HG02870 (cell line): Measurements from ENCODE around the gene MCOLN2.
"Not testable (repeated sequence)": the region's sequence is repeated elsewhere in the genome, so short reads cannot be mapped to it uniquely, and the experiment has no call there.

Source experiments
- ATAC-seq: cut with Tn5 transposase; IDR thresholded peaks from one replicate; pipeline ENCODE4 v1.9.1; 2021; ENCODE audit warnings: mild to moderate bottlenecking, moderate library complexity; ENCODE audit not compliant: unreplicated experiment

Gene MCOLN2

DNA sequence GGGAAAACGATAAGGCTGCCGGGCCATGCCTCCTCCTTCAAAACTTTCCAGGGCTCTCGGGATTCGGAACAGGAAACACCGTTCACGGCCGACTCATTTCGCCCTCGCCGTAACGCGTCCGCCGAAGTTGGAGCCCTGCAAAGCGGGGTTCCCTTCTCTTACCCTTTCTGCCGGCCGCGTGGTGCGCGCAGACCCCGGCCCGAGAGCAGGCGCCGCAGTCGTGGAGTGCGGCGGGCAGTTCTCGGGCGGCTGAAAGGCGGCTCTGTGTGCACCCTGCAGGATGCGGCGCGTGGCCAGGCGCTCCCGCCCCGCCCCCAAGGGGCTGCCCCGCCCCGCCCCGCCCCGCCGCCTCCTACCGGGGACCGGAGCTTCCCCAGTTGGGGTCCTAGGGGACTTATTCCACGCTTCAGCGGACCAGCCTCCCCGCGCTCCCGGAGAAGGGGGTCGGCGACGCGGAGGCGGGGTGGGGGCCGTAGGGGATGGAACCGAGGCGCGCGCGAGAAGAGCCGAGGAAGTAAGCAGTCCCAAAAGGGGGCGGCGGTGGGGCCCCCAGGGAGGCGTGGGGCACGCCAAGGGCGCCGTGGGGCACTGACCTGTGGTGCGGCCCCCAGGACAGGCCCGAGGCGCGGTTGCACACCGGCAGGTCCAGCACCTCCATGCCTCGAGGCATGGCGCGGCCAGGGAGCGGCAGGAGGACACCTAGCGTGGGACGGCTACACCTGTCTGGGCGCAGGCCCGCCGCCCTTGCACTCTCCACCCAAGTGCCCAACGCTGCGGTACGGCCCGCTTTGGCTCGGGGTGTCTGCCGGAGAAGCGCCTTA lies at the start of gene MCOLN2:
Gene MCOLN2, minus strand, starts transcription at position 268 of the 821 bp plus-strand sequence. Its CDS starts 241 bp downstream, at position 27.
- peak; percentile 38 for ATAC-seq

DNA sequence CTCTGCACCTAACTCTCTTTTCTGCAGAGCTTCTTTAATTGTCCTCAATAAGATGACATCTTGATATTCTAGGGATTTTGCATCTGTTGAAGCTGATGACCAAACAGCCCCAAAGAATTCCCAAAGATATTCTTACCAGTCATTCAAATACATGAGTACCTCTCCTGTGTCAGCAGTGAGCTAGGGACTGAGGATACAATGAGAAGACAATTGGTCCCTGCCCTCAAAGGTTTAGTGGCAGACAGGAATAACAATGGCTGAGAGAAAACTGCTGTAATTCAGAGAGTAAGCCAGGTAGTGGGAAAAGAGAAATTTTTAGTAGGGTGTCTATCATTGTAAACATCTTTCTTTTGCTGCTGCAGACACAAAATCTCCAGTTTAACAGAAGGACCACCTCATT lies 45.5 kb upstream of the MCOLN2 start:
- ATAC-seq = no peak

DNA sequence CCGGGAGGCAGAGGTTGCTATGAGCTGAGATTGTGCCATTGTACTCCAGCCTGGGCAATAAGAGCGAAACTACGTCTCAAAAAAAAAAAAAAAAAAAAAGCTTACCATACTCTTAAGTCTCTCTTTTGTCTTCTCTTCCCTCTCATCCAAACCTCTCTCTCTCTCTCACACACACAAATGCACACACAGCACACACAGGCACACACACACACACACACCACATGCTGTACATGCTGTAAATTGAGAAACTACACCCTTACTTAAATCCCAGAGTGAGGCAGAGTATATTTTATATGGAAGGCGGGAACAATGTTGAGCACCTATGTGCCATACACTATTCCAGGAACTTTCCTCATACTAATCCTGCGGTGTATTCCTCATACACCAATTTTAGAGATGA lies 44.9 kb upstream of the MCOLN2 start:
- ATAC-seq = no peak

DNA sequence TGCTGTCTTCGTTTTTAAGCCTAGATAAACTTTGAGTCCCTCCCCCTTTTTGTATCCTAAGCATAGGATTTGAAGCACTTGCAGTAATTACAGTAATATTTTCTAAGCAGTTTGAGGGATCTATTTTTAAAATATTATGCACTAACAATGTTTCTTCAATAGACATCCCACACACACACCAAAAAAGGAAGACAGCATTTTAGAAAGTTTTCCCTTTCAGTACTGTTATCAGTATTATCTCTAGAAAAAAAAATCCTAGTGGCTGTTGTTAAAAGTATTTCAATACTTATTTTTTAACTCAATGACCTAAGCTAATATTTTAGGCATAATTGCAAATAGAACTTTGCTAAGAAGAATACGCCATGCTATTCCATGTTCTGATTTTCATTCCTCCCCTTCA lies 36.3 kb upstream of the MCOLN2 start:
- peak; percentile 59 for ATAC-seq

DNA sequence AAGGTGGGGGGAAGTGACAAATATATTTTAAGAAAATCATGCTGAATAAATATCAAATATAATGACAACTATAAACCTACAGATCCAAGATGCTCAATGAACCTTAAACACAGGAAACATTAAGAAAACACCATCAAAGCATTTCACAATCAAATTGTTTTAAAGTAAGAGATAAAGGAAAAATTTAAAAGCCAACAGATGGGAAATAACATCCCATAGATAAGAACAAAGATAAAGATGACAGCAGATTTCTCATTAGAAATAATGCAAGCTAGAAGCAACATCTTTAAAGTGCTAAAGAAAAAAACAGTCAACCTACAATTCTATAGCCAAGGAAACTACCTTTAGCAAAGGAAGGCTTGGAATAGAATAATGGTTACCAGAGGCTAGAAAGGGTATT lies 33.6 kb upstream of the MCOLN2 start:
- ATAC-seq = no peak

DNA sequence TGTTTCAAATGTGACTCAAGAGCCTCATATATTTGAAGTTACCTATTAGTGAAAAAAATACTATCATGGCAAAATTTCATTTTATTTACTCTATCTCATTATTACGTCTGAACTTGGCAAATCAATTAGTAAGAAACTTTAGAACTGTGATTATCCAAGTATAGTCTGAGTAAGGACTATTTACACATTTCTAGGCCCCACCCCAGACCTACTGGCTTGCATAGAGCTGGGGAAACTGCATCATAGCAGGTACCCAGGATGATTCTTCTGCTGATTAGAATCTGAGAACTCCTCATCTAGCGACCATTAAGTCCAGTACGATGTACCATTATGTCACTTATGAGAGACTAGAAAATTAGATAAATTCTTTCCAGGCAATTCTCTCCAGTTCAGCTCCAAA lies 31.2 kb upstream of the MCOLN2 start:
- ATAC-seq = no peak

DNA sequence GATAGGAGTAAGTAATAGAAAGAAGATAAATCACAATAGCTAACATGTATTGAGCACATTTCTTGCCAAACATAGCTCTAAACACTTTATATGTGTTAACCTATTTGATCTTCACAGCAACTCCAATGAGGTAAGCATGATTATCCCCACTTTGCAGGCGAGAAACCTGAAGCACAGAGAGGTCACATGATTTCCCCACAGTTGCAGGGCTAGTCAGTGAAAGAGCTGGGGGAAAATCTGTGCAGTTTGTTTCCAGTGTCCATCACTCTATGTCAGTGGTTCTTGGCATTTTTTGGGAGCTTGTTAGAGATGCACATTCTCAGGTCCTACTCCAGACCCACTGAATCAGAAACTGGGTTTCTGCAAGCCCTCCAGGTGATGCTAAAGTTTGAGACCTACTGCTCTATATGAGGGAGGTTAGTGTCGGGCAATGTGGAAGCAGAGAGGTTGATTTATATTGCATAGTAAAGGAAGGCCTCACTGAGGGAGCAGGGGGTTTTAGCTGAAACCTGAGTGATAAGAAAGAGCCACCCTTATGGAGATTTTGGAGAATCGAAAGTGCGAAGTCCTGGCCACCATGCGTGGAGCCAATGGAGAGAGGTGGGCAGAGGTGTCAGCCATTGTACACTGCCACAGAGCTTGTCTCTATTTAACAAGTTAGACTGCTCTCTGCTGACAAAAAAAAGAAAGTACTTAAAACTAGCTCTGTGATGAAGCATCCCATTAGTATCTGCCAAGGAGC lies 30.5 kb upstream of the MCOLN2 start:
- peak; percentile 66 for ATAC-seq

DNA sequence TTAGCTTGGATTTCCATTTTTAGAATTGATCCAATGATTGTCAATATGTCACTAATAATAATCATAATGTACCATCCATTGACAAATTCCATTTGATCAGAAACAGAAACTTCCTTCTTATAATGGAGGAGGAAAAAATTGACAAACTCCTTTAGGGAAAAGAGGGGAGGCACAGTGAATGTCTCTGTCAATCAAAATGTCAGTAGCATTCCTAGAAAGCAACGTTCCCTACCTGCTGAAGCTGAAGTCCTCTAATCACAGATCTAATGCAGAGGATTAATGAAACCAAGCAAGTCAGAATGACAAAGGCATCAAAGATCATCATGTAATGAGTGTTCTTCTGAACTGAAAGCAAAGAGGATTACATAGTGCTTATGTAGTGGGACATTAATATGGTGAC lies 29.0 kb upstream of the MCOLN2 start:
- ATAC-seq = no peak

DNA sequence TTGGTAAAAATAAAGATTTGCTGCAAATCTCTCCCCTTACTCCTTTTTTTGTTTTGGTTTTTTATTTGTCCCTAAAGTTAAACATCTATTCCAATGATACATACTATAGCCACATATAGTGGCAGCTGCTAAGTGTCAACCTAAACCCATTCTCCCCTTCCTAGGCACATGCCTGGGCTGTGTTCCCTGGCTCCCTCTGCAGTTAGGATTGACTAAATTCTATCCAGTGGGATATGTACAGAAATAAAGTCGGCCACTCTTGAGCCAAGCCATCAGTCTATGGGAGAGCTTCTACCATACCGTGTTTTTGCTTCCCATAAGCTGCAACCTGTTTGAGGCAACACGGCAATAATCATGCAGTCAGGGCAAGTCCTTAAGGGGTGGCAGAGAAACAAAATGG lies 27.8 kb upstream of the MCOLN2 start:
- no peak for ATAC-seq

DNA sequence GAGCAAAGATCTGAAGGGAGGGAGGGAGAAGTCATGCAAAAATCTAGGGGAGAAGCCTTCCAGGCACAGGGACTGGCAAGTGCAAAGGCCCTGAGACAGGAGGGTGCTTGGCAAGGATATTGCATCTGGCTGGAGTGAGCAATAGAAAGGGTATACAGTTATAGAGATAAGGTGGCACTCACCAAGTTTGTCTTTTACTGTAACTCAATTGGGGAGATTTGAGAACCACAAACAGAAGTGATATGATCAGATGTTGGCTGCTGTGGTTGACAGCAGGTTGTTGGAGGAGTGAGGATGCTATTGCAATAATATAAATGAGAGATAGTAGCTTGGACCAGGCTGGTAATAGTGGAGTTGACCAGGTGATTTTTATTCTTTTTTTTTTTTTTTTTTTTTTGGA lies 25.8 kb upstream of the MCOLN2 start:
- ATAC-seq = no peak

DNA sequence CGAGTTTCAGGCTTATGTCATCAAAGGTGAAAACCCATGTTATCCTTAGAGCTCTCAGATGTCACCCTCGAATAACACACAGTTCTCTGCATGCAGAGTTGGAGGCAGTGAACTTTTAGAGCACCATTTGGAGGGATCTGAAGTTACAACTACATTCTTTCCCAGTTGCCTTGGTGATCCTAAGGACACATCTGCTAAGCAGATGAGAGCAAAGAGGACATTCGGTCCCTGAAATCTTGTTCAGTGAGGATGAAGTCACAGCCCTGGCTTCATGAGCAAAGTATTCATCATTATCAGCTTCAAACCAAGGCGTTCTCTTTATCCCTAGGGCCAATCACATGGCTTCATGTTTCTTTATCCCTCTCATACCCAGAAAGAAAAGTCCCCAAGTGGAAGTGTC lies 23.1 kb upstream of the MCOLN2 start:
- ATAC-seq = no peak

DNA sequence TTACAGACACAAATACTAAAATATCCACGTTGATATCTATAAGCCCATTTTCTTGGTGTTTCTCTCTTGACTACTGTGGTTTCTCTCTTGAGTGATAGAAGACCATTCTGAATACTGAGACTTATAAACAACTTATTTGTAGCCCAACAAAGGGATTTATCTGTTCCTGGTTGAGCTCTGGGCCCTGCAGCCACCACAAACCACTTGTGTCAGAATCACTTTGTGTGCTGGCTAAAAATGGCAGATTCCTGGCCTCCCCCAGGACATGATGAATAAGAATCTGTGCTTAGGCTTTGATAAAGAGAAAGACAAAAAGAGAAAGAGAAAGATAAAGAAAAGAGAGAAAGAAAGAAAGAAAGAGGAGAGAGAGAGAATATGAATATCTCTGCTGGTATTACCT lies 18.9 kb upstream of the MCOLN2 start:
- no peak for ATAC-seq

DNA sequence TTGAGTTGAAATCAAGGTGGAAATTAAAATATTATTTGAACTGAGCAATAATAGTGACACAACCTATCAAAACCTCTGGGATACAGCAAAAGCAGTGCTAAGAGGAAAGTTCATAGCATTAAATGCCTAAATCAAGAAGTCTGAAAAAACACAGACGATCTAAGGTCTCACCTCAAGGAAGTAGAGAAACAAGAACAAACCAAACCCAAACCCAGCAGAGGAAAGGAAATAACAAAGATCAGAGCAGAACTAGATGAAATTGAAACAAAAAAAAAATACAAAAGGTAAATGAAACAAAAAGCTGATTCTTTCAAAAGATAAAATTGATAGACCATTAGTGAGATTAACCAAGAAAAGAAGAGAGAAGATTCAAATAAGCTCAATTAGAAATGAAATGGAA lies 8.7 kb upstream of the MCOLN2 start:
- not testable (repeated sequence) for ATAC-seq

DNA sequence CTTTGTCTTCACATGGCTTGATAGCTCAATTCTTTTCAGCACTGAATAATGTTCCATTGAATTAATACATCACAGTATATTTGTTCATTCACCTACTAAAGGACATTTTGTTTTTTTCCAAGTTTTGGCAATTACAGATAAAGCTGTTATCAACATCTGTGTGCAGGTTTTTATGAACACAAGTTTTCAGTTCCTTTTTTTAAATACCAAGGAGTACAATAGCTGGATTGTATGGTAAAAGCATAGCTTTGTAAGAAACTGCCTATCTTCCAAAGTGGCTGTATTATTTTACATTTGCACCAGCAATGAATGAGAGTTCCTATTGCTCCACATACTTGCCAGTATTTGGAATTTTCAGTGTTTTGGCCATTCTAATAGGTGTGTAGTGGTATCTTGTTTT lies 4.8 kb upstream of the MCOLN2 start:
- ATAC-seq = no peak

DNA sequence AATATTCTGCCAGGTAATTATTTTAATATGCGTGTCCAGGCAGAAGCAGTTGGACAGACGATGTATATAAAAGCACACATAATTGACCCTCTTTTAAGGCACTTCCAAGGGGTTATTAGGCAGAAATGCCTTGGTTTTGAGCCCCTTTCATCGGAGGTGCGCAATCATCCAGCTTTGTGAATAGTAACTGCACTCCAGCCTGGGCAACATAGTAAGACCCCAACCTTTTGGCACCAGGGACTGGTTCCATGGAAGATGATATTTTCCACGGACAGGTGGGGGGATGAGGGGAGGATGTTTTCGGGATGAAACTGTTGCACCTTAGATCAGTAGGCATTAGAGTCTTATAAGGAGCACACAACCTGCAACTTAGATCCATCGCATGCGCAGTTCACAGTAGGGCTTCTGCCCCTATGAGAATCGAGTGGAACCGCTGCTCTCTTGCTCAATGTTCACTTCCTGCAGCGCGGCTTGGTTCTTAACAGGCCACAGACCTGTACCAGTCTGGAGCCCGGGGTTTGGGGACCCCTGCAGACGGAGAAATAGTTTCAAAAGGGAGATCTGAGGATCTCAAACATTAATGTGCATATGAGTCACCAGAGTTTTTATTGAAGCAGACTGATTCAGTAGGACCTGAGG lies 1.8 kb upstream of the MCOLN2 start:
- no peak for ATAC-seq

DNA sequence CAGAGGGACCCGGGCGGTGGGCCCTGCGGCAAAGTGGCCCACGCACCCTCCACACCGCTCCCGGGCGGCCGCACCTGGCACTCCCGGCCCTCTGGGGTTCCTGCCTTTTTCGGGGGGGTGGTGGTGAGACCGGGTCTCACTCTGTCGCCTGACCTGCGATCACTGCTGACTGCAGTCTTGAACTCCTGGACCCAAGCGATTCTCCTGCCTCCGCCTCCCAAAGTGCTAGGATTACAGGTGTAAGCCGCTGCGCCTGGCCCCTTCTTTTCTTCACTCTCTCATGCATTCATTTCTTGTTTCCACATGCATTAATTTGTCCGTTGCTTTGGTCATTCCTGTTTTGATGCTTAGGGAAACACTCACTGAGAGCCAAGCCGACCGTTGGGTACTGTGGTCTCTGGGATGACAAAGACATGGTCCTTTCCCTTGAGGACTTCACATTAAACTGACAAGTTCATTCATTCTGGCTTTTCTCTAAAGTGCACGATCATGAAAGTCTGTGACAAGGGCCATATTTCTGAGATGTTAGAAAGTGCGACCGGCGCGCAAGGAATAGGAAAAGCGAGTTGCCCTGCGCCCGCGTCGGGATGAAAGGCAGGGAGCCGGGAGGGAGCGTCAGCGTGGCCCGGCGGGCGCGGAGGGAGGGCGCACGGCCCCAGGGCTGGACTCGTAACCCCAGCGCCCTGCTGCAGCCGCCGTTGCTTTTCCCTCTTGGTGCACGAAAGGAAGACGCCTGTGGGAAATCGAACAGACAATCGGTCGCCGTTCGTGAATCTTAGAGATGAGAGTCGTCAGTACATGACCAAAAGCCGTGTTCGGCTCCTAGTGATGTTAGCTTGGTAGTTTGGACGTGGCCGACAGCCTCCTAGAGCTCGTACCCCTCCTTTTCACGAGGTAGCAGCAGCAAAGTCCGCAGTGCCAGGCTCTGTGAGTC lies 1.0 kb upstream of the MCOLN2 start:
- no peak for ATAC-seq

DNA sequence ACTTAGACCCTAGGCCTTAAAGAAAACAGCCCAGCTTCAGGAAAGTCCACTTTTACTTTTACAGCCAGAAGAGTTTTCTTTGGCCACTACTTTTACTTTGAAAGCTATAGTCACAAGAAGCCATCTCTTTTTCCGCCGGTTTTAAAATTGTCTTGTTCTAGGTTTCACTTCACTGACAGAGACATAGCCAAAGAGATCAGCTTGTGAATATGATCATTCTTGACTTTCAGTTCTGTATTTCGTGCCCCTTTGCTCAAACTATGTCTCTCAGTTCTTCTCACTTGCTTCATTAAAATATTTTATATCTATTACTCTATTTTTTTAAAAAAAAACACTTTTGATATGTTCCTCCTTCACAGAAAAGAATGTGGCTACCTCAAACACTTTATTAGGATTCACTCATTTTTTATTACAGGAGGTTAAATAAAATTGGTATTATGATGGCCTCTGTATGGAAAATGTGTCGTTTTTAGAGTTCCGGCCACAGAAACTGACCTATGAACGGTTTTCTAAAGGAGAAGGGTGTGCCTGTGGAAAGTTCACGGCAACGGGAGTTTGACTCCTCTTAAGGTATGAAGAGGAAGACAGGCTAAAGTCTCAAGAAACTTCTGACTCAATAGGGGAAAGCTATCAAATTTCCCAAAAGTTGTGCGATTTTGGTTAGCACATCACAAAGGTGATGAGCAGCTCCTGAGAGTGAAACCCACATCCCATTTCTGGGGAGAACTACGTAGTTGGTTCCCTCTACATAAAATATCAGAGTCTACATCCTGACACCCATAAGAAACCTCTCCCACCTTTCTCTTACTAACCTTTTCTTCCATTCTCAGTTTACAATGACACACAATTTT lies 1.2 kb downstream of the MCOLN2 start:
- peak; percentile 42 for ATAC-seq

DNA sequence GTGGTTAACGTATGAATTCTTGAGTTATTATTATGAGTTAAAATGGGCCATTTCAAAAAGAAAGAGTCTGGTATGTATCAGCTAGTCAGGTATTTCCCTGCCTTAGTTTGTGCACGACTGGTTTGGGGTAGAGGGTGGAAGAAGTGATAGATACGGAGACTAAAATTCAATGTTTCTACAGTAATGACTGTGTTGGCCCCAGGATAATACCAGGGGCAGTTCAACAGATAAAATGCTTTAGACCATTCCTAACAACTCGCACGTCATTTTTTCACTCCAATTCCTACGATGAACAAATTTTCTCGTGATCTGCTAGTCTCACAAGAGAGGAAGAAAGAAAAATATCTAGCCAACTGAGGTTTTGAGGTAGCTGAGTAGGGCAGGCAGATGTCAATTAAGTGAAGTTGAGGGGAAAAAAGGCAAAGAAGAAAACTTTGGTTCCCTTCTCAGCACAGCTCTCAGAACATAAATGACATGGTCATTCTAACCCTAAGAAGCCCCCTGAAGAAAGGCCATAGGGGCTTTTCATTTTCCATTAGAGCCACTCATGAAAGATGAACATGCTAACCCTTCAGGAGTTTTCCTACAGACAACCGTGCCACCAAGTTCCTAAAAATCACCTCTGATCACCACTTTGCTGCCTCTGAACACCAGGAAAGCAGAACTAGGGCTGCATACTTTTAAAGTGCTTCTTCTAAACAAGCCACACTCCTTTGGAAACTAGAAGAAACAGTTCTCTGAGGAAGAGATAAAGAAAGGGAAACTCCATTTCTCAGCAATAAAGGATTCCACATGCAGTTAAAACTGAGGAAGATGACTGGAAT lies 5.6 kb downstream of the MCOLN2 start:
- ATAC-seq = peak; percentile 38

DNA sequence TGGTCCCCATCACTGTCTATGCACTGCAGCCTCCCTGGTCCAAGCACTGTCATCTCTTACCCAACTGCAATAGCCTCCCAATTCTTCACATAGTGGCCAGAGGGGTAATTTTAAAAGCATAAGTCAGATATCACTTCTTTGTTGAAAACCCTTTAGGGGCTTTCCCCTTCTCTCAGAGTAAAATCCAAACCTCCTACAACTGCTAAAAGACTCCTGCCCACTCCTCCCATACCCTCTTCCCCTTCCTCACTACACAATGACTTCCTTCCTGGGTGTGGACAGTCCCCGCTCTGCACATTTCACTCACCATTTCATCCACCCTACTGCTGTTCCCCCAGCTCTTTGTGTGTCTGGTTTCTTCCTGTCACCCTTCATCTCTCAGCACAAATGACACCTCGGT lies 8.3 kb downstream of the MCOLN2 start:
- ATAC-seq = peak; percentile 57
